ENCODE results near the gene ZNF438.

DNA sequence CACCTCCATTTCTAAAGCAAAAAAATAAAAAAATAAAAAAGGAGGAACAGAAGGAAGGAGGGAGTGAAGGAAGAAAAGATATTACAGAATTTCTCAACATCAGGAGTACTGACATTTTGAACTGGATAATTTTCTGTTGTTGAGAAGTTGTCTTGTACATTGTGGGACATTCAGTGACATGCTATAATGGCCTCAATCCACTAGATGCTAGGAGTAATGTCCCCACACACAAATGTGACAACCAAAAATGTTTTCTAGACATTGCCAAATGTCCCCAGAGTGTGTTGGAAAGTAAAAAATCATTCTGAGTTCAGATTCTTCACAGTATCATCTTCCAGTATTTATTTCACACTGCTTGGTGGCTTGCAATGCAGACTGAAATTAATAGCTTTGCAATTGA lies 6.5 kb downstream of the ZNF438 start:
- TF ChIP-seq CTCF (IDR thresholded peaks at IDR 0.05) (no peak), EZH2phosphoT487 (IDR thresholded peaks at IDR 0.05) (no peak), EZH2 (IDR thresholded peaks at IDR 0.05) (no peak)

Data from neural progenitor cell (in vitro differentiated cells).